DMS 273 (cell line): Measurements from ENCODE around the gene FIBCD1.
"Not testable (repeated sequence)": the region's sequence is repeated elsewhere in the genome, so short reads cannot be mapped to it uniquely, and the experiment has no call there.

Experiments used
- DNase-seq: peaks from one replicate; lab custom pipeline; 2025; ENCODE audit not compliant: unreplicated experiment; lab: John Stamatoyannopoulos, UW

The FIBCD1 gene

GRCh38 chr9:130910670-130911069 lies 28.4 kb downstream of the FIBCD1 start:
- DNase-seq, result not testable (repeated sequence)

DNA sequence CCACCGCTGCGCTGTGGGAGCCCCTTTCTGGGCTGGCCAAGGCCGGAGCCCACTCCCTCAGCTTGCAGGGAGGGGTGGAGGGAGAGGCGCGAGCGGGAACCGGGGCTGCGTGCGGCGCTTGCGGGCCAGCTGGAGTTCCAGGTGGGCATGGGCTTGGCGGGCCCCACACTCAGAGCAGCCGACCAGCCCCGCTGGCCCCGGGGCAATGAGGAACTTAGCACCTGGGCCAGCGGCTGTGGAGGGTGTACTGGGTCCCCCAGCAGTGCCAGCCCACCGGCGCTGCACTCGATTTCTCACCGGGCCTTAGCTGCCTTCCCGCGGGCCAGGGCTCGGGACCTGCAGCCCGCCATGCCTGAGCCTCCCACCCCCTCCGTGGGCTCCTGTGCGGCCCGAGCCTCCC lies 29.0 kb downstream of the FIBCD1 start:
- not testable (repeated sequence) for DNase-seq

- DNase-seq, result no peak
Observed at GRCh38 chr9:130908878-130909355, 30.1 kb downstream of the FIBCD1 start.

DNA sequence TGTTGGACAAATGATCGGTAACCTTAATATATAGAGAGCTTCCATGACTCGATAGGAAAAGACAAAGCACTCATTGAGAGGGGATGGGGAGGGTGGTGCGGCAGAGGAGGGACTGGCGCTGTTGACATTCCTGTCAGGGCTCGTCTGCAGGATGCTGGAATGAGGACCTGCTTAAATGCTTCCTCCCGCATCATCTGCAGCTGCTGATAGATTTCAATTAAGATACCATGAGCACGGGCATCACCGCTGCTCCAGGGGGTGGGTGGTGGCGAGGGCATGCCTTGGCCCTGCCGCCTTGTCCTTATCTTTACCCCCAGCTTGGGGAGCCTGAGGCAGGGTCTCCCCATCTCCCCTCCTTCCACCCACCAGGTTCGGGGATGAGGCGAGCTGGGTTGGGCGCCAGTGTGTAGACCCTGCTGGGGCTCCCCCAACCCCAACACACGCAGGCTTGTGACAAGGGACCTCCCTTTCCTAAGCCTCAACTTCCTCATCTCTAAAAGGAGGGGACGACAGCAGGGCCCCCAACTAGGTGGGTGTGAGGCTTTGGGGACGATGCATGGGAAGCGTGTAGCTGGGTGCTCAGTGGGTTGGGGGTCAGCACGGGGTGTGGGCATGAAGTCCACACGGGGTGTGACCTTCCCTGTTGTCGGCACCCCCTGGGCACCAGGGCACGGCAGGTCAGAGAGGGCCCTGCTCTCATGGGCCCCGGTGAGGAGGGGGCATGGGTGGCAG lies 30.7 kb downstream of the FIBCD1 start:
- DNase-seq, result no peak

GRCh38 chr9:130906735-130907416 lies 32.2 kb downstream of the FIBCD1 start:
- DNase-seq, result no peak

DNA sequence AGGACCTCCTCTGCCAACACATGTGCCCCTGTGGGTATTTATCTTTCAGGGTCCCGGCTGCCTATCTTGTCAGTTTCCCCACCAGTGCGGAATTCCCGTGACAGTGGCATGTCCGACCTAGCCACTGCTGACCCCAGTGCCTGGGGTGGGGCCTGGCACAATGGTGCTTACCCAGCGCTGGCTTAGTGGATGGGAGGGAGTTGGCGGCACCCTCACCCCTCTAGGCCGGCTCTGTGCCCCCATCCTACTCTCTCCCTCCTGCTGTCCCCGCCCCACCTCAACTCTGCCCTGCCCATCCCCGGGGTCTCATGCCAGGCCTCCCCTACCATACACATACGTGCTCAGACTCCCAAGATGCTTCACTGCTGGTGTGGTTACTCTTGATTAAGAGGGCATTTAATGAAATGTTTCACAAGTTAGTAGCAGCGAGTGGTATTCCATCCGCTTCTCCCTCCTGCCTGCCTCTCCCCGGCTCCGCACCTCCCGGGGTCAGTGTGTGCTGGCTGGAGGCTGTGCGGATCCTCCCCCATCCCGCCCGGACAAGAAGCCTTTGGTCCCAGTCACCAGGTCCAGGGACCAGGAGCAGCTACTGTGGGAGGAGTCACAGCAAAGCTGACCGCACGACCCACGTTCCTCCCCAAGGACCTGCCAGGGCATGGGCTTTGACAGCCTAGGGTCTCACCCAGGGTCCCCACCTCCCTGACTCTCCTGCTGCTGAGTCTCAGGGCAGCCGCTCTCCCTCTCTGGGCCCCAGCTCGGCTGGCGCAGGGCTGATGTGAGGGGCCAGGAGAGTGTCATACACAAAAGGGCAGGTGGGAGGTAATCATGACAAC lies 32.9 kb downstream of the FIBCD1 start:
- DNase-seq, result no peak

DNA sequence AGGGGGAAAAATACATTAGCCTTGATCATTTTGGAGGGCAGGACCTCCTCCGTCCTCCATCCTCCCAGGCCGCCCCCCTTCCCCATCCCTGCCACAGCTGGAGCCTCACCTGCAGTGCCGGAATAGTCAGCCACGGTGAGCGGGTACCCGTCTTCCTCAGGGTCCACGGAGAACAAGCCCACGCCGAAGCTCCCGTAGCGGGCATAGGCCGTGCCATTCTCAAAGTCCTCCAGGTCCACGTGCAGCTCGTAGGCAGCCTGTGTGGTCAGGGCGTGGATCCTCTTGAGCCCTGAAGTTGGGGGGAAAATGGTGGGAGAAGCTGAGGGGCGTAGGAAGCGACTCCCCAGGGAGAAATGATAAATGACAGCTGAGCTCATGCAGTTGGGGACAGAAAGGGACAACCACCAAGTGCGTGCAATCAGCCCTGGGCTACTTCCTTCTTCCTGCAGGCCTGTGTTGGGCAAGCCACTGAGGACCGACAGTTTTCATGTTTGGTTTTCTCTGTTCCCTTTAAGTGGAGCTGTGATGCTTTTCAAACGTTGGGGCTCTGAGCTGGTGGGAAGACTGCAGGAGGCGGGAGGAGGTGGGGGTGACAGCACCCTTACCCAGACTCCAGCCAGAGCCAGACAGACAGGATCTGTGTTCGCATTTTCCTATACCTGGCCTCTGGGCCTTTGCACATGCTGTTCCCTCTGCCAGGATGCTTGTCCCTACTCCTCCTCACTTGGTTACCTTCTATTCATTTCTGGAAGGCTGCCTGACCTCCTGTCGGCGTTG lies 33.7 kb downstream of the FIBCD1 start:
- DNase-seq, result no peak

DNA sequence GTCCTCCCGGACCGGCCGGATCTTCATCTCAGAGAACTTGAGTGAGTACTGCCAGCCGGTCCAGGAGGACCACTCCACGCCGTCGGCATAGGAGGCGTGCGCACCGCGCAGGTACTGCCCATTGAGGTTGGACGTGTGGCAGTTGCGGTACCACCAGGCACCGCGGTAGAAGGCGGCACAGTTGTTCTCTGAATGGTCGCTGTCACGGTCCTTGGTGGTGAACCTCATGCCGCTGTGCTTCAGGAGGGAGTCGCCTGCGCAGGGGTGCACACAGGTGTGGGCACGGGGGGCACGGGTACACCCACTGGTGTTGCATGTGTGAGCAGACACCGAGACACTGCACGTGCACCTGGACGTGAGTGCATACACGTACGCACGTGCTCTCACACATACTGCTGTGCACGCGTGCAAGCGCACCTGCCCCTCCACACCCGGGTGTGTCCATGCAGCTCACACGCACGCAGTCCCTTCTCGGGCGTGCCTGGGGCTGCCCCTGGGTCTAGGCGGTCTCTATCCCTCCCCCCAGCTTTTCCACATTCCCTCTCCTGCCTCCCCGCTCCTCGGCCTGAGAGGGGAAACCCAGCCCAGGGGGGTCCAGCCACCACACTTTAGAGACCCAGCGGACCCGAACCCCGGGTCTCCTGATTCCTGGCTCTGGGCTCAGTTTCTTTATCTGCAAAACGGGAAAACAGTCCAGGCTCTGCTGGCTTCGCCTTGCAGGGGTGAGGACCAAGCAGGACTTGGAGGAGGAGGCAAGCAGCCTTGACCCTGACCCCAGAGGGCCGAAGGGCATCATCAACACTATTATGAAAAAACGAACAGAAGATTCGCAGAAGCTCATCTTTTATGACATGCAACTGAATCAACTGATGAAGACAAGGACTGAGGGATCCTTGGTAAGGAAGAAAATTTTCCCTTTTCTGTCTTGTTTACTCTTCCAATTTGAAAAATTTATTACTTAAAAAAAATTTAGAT lies 34.7 kb downstream of the FIBCD1 start:
- DNase-seq, result no peak

DNA sequence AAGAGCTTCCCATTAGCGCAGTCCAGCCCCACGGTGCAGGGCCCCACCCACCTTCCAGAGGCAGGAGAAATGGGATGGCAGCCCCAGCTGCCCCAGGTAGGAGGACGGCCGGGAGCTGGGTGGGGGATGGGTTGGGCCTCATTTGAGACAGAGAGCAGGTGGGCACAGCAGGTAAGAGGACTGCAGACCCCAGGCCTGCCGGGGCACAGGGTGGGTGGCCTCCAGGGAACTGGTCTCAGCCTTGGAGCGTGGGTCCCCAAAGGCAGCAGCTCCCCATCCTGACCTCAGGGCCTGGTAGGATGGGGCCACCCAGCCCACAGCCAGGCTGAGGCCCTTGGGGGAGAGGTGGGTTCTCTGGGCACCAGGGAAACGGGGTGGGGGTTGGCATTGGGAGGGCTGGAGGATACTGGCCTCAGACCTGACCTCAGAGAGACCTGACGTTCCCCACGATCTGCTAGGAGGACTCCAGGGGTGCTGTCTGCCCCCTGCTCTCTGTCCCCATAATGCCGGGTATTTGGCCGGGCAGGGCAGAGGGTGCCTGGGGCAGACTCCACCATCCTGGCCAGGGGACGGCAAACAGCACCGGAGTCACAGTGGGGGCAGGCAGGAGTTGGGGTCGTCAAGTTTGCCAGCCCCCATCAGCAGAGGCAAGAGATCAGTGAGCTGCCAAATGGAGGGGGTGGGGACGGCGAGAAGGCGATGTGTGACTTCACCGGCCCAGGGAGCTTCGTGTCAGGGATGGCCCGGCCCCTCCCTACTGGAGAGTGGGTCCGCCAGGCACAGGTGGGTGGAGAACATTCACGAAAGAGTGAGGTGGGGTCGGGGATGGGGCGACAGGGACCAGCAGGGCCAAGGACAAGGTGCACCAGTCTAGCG lies 35.6 kb downstream of the FIBCD1 start:
- DNase-seq, result no peak

GRCh38 chr9:130902204-130903185 lies 36.6 kb downstream of the FIBCD1 start:
- DNase-seq, result no peak

DNA sequence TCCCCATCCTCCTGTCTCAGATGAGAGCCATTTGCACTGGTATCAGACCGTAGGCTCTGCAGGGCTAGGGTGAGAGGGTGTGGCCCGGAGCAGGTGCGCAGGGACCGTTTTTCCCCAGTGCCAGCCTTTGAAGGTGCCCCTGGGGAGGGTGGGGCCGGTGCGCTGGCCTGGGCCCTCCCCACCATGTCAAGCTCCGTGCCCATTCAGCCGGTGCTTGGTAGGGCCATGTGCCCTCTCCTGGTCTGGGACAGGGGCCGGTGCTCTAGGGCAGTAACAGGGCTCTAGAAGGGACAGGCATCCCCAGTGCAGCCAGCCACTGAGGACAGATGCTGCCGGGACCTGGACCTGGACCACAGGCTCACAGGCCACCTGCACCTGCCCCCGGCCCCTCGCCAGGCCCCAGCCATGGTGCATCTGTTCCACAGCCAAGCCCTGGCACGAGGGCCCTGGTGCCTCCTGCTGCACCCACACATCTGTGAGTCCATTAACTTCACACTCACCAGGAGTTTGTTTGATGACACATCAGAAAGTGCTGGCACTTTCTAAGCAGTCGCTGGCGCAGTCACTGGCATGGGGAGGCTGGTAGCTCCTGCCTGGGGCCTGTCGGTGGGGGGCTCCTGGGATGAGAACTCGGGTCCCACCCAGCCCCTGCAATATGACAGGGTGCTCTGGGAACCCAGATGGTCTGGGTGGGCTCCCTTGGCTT lies 37.4 kb downstream of the FIBCD1 start:
- DNase-seq, result peak; percentile 34

- no peak for DNase-seq
Observed at GRCh38 chr9:130900701-130901497, 38.1 kb downstream of the FIBCD1 start.

- DNase-seq, result no peak
Observed at GRCh38 chr9:130899051-130899748, 39.8 kb downstream of the FIBCD1 start.

- no peak for DNase-seq
Observed at GRCh38 chr9:130898552-130898852, 40.5 kb downstream of the FIBCD1 start.

DNA sequence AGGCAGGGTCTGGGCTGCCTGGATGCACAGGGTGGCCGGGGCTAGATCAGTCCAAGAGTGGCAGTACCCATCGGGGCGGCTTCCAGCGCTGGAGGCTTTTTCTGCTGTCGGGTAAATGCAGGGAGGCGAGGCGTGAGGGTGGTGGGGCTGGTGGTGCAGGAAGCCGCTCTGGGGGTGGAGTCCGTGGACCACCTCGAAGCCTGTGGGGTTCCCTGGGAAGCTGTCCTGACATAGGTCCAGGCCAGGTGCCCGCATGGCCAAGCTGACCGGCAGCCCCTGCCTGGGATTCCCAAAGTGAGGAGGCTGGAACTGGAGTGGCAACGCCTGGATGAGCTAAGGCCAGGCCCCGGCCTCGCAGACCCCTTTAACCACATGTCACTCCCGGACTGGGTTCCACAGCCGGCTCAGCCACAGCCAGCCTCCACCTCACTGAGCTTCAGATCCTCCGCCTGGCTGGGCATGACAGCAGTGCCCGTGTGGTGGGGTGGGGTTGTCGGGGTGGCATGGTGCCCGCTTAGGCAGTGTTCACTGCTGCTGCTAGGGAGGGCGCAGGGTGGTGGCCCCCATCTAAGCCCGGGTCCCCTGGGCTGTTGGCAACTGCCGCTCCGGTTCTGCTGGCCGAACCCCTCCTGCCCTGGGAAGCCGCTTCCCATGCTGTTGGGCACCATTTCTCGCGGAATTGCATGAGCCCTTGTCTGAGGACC lies 41.0 kb downstream of the FIBCD1 start:
- peak; percentile 55 for DNase-seq
